Mammary epithelial cell (primary cell): ENCODE data around the gene GNAI3.

ENCODE experiments used
- CTCF ChIP-seq, 2 donors: IDR thresholded peaks in 1 of 2; conservative IDR thresholded peaks in 1 of 2; 2 replicates each; pipeline ENCODE4 v1.5.1; 2011 to 2012; ENCODE audit warnings: inconsistent platforms in 2 of 2, low read length in 2 of 2, mild to moderate bottlenecking in 2 of 2, control low read depth in 1 of 2, low read depth in 1 of 2; ENCODE audit not compliant: insufficient read depth in 1 of 2; ENCODE audit errors: extremely low read depth in 1 of 2
- EZH2 ChIP-seq: IDR thresholded peaks from 2 replicates; pipeline ENCODE4 v1.6.1; 2012; ENCODE audit warnings: low read length, inconsistent platforms, borderline replicate concordance

GRCh38 chr1:109598156-109598555 lies 49.7 kb downstream of the GNAI3 start:
- no peak for TF ChIP-seq CTCF (conservative IDR thresholded peaks at IDR 0.05 in 1 of 2, IDR thresholded peaks at IDR 0.05 in 1 of 2; ENCODE audit: extremely low read depth in 1 of 2, insufficient read depth in 1 of 2, low read depth in 1 of 2, low read length in 2 of 2)
- no peak for TF ChIP-seq EZH2
